Measurements from ENCODE around the gene ADGRG1. TPM values are rescaled to one million over a fixed set of nuclear protein-coding genes. Genes with fewer than 3 reads are reported as not detected.
A peak's percentile ranks its signal among the peaks of the same experiment; 100 is the strongest.

Gene ADGRG1
- total and polyA plus RNA-seq, 2 experiments from 2014 or later = 45.9 to 58.0 TPM

DNA sequence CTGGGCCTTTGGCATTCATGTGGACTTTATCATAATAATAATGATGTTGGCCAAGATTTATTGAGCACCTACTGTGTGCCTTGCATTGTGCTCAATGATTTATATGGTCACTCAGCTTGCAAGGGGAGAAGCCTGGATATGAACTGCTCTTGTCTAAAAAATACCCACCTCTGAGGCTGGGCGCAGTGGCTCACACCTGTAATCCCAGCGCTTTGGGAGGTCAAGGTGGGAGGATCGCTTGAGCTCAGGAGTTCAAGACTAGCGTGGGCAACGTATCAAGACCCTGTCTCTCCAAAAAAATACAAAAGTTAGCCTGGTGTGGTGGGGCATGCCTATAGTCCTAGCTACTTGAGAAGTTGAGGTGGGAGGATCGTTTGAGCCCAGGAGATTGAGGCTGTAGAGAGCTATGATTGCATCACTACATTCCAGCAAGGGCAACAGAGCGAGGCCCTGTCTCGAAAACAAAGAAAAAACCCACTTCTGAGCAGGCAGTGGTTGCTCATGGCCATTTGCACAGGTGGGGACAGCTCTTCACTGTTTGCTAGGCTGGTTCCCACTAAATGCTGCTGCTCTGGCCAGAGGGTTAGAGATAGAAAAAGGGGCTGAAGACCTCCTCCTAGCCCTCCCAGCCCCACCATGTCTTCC, 4.3 kb upstream of the ADGRG1 start:
- no peaks in the 10 kb centered on the region for H3K27me3 ChIP-seq
- 76% methylated on average over 8 of the region's 8 CpGs for WGBS (ENCODE audit: low lambda C conversion rate, missing lambda C conversion rate)
- H3K4me3 ChIP-seq = no peak overlapping the region
- H3K4me2 ChIP-seq = peak overlapping the region; percentile 11
- no peak for TF ChIP-seq EZH2 (IDR thresholded peaks at IDR 0.05; ENCODE audit: borderline replicate concordance)
- TF ChIP-seq EZH2phosphoT487 (IDR thresholded peaks at IDR 0.05; ENCODE audit: low read depth, severe bottlenecking, unreplicated experiment) = no peak
- TF ChIP-seq CTCF (IDR thresholded peaks at IDR 0.05; ENCODE audit: poor library complexity) = no peak
- H3K36me3 ChIP-seq (replicated peaks; ENCODE audit: insufficient read depth, low read depth) = no peaks in the 10 kb centered on the region
- H2AFZ ChIP-seq = no peak overlapping the region
- no peak for DNase-seq (ENCODE audit: low spot score)
- no peaks in the 10 kb centered on the region for H3K9me2 ChIP-seq (replicated peaks; ENCODE audit: insufficient read depth)
- peaks cover 55% of the 10 kb centered on the region for H3K79me2 ChIP-seq
- H4K20me1 ChIP-seq (ENCODE audit: insufficient read depth, poor library complexity, severe bottlenecking) = no peaks in the 10 kb centered on the region
- H3K4me1 ChIP-seq (ENCODE audit: insufficient read depth) = peaks cover 41% of the 10 kb centered on the region
- H3K27ac ChIP-seq = peak overlapping the region; percentile 63
- H3K9me3 ChIP-seq (ENCODE audit: low read depth) = no peaks in the 10 kb centered on the region

DNA sequence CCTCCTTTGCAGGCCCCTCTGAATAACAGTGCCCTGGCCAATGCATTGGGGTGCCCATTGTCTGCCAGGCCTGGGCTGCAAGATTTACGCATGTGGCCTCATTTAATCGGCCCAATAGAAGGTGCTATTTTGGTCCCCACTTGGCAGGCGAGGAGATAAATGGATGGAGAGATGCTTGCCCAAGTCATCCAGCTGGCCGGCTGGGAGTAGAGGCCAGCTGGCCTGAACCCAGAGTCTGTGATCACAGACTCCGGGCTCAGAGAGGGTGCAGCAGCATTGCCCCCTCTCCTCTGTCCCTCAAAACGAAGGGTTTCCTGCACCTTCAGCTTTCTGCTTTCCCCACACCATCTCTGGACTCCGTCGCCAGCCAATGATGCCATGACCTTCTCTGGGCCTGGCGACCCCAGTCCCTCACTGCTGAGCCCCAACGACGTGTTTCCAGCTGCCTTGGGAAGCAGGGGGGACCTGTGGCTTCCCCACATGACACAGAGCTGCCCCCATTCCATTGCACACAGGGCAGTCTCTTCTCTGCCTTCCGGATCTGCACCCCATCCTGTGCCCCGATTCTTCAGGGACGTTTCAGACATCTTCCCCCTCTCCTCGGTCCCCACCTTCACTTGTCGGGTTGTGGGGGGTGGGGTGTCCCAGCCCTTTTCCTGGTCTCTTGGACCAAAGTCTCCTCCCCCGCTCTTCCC, 3.5 kb upstream of the ADGRG1 start:
- WGBS (ENCODE audit: low lambda C conversion rate, missing lambda C conversion rate) = 94% methylated on average over 17 of the region's 17 CpGs
- H3K4me1 ChIP-seq (ENCODE audit: insufficient read depth) = peaks cover 39% of the 10 kb centered on the region

DNA sequence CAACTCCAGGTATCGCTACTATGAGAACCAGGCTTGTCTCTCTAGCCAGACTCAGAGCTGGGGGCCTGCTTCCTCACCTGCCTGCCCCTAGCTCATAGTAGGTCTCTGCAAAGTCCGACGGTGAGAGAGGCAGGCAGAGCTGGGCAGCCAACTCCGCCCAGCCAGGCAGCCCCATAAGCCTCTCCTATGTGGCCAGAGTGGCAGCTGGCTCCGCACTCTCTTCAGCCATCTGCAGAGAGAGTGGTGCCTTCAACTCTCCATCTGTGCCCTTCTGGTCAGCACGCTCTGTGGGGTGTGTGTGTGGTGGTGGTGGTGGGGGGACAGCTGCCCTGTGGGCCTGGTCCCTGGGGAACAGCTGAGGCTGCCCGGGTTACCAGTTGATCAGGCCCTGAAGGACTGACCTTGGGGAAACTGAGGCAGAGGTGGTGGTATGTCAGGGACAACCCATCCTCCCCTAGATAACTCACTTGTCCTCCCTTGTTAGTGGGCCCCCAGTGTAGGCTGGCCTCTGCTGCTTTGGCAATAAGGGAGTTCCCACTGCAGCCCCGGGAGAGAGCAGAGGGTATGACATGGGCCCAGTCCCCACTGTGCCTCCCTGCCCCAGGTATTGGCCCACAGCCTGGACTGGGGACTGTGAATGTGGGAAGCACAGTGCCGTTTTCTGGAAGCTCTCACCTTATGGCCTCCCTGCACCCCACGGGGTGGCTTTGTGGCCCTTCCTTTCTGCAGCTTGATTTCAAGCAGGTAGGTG, 1.8 kb upstream of the ADGRG1 start:
- Histone ChIP-seq H3K27me3 (no peaks in the 10 kb centered on the region), H3K4me2 (no peak overlapping the region), H3K79me2 (peaks cover 47% of the 10 kb centered on the region), H3K27ac (no peak overlapping the region), H4K20me1 (ENCODE audit: insufficient read depth, poor library complexity, severe bottlenecking) (no peaks in the 10 kb centered on the region), H3K4me1 (ENCODE audit: insufficient read depth) (peaks cover 34% of the 10 kb centered on the region), H3K36me3 (replicated peaks; ENCODE audit: insufficient read depth, low read depth) (no peaks in the 10 kb centered on the region), H3K9me3 (ENCODE audit: low read depth) (no peaks in the 10 kb centered on the region), H2AFZ (no peak overlapping the region), H3K9me2 (replicated peaks; ENCODE audit: insufficient read depth) (no peaks in the 10 kb centered on the region), H3K4me3 (no peak overlapping the region)
- no peak for DNase-seq (ENCODE audit: low spot score)
- 85% methylated on average over 10 of the region's 10 CpGs for WGBS (ENCODE audit: low lambda C conversion rate, missing lambda C conversion rate)
- no peak for TF ChIP-seq EZH2 (IDR thresholded peaks at IDR 0.05; ENCODE audit: borderline replicate concordance)
- no peak for TF ChIP-seq CTCF (IDR thresholded peaks at IDR 0.05; ENCODE audit: poor library complexity)
- TF ChIP-seq EZH2phosphoT487 (IDR thresholded peaks at IDR 0.05; ENCODE audit: low read depth, severe bottlenecking, unreplicated experiment) = no peak

More for the DNA sequence above, 3.5 kb upstream of the ADGRG1 start:
- H3K9me3 ChIP-seq (ENCODE audit: low read depth) = no peaks in the 10 kb centered on the region
- H3K27me3 ChIP-seq = no peaks in the 10 kb centered on the region
- no peak for TF ChIP-seq CTCF (IDR thresholded peaks at IDR 0.05; ENCODE audit: poor library complexity)
- no peak for TF ChIP-seq EZH2phosphoT487 (IDR thresholded peaks at IDR 0.05; ENCODE audit: low read depth, severe bottlenecking, unreplicated experiment)
- TF ChIP-seq EZH2 (IDR thresholded peaks at IDR 0.05; ENCODE audit: borderline replicate concordance) = no peak
- no peak for DNase-seq (ENCODE audit: low spot score)
- no peak overlapping the region for H2AFZ ChIP-seq
- H4K20me1 ChIP-seq (ENCODE audit: insufficient read depth, poor library complexity, severe bottlenecking) = no peaks in the 10 kb centered on the region
- H3K79me2 ChIP-seq = peaks cover 59% of the 10 kb centered on the region
- H3K36me3 ChIP-seq (replicated peaks; ENCODE audit: insufficient read depth, low read depth) = no peaks in the 10 kb centered on the region
- peak overlapping the region; percentile 63 for H3K27ac ChIP-seq
- H3K4me3 ChIP-seq = no peak overlapping the region
- H3K9me2 ChIP-seq (replicated peaks; ENCODE audit: insufficient read depth) = no peaks in the 10 kb centered on the region
- H3K4me2 ChIP-seq = no peak overlapping the region
